Esophagus muscularis mucosa (tissue), 4 donors: ENCODE data around the gene MGME1.

Experiments used
- CTCF ChIP-seq, 3 experiments: fragments of 200-600 bp in 2 of 3; fragments of 450-650 bp in 1 of 3; sonication (generic) in 2 of 3; IDR thresholded peaks; one replicate each; pipeline ENCODE4 v1.5.1; 2017 to 2019; ENCODE audit warnings: antibody characterized with exemption in 3 of 3, mild to moderate bottlenecking in 2 of 3, moderate library complexity in 1 of 3
- EP300 ChIP-seq: sonication (generic); formaldehyde crosslinking; IDR thresholded peaks from one replicate; pipeline ENCODE4 v1.6.1; 2017; ENCODE audit warnings: antibody characterized with exemption
- POLR2A ChIP-seq: fragments of 450-650 bp; IDR thresholded peaks from one replicate; pipeline ENCODE4 v1.6.1; 2017; ENCODE audit warnings: antibody characterized with exemption, moderate library complexity, mild to moderate bottlenecking, low read depth
- POLR2AphosphoS5 ChIP-seq, 2 donors: sonication (generic); formaldehyde crosslinking; IDR thresholded peaks; one replicate each; pipeline ENCODE4 v1.6.1; 2017; ENCODE audit warnings: antibody characterized with exemption in 2 of 2

- TF ChIP-seq POLR2A, result no peak
- TF ChIP-seq CTCF (IDR thresholded peaks at IDR 0.05), result peak; percentile 73 to 94 (median 87)
- TF ChIP-seq POLR2AphosphoS5 (IDR thresholded peaks at IDR 0.05), result peak; percentile 20 to 51
- no peak for TF ChIP-seq EP300
Measured at GRCh38 chr20:17938871-17939619, 29.8 kb upstream of the MGME1 start.
